NCI-H2107 treated with DMSO at 0.1 percent for 48 hours (cell line): ENCODE data around the gene SECISBP2.
"Not testable (repeated sequence)": the region's sequence is repeated elsewhere in the genome, so short reads cannot be mapped to it uniquely, and the experiment has no call there.

Source experiments
- DNase-seq: peaks from one replicate; lab custom pipeline; 2025; ENCODE audit not compliant: unreplicated experiment; lab: John Stamatoyannopoulos, UW

The SECISBP2 gene

DNA sequence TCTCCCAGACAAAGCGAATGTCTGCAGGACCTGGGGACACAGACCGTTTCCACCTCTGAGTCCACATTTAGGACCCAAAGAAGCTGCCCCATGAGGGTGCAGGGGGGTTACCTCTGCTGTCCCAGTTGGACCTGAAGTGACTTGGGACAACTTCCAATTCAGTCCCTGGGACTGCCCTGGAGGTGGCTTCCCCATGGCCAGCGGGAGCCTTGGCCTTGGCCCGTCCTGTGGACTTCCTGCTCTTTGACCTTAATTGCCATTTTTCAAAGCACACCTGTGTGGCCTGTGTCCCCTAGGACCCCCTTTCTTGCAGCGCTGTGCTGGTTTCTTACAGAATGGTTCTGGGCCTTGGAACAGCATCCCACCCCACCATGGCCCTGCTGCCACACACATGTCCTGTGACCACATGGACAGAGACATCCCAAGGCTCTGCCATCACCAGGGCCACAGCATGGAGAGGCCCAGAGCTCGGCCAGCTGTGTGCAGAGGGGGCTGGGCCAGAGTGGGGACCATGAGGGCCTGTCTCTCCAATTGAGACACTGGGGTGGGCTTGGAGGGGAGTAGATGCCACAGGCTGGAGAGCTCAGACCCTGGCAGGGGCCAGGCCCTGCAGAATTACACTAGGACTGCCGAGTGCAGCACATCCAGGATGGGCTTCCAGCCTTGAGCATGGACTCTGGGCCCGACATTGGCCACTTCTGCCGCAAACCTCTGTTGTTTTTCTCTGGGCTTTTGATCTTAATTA is 45.8 kb downstream of the SECISBP2 start:
- DNase-seq, result no peak

DNA sequence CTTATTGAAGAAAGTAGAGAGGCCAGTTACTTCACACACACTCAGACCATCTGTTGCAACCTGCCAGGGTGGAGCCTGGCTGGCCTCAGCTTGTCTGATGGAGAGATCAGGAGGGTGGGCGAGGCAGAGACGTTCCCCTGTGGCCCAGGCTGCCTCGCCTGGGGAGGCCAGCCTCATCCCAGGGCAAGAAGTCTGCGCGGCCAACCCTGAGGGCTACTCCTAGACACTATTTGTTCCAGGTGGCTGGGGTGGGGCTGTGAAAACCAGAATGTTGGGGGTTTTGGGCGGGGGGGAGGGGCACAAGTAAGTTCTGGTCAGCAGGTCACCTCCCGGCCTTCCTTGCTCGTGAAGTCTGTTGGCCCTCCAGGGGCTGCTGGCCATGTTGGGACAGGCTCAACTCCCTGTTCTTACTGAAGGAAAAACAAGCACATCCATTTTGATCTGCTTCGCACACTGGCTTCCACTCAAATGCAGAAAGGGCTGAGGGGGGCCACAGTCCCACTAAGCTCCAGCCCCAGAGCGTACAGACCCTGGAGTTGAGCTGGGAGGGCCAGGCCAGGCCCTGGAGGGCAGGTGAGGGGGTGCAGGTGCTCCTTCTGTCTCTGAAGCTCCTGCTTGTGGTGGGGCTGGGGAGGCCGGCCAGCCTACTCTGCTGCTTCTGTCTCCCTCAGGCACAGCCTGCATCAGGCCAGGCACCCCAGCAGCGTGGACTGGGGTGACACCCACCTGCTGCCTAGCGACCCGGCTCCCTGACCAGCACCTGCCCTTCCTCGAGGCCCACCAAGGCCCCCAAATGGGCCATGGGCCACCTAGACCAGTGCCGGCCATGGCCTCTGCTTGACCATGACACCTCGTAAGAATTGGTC is 46.6 kb downstream of the SECISBP2 start:
- no peak for DNase-seq

DNA sequence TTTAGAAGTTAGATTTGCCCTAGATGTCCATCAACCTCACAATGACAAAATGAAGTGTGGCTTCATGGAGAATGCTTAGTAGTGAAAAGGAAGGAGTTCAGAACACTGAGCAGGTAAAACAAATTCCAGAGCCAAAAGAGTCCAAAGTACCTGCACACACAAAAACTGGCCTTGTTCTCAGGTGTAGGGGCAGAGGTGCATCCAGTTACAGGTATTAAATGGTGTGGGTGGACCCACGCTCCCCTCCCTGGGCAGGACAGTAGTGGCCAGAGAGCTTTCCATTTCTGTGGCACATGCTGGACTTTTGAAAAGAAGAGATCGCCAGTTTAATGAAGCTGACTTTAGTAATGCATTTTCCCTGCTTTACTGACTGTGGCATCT is 47.2 kb downstream of the SECISBP2 start:
- no peak for DNase-seq

DNA sequence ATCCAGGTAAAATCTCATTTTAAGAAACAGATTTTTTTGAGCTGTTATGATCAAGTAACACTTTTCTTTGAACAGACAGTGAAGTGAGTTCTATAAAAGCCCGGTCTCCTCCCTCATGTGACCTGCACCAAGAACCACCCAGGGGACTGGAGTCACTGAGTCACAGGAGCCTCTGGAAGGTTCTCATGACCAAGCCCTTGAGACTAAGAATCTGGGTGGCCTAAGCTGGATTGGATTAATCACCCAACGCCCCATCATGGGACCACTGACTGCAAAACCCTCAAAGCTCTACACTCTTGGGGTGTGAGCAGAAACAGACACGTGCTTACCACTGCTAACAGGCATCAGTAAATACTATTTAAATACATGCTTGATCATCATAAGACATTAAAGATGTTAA is 48.4 kb downstream of the SECISBP2 start:
- no peak for DNase-seq

DNA sequence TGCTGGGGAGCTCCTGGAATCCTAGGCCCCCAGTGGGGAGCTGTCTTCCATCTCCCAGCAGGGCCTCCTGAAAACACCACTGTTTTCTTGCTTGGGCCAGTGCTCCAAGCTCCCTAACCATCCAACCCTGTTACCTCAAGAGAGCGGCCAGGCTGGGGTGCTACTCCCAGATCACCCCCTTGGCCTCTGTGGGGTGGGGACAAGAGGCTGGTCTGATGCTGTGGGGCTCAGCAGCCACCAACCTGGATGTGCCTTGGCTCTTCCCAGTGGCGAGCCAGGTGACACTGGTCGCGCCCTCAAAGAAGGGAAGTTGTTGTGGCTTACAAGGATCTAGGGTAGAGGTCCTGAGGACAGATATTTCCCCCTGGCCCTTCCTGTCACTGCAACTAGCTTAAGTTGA is 49.0 kb downstream of the SECISBP2 start:
- DNase-seq, result no peak

DNA sequence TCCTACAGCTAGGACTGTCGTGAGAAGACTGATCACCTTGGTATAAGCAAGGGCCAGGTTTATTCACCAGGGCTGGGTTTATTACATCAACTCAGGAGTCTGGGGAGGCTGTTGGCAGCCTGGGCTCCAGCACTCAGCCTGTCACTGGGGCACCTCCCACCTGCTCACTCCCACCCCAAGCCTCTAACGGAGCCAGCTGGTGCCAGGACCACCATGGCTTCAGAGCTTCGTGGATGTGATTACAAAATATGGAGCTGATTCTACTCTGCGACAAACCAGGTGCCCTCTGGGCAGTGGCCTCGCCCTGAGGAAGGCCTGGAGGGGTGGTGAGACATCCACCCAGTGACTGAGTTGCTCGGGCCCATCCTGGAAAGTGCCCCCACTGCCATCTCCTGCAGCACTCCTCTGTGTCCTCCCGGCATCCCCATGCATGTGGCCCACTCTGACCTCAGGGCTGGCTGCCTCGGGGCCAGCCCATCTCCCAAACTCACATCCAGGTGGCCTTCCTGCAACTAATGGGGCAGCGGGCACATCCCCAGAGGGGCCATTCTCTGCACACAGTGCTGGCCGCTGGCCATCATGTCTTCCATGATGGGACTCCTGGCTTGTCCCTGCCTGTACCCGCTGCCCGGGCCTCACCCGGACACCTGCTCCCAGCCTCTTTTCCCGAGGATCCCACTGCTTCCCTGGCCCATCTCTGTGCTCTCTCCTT is 49.6 kb downstream of the SECISBP2 start:
- no peak for DNase-seq

DNA sequence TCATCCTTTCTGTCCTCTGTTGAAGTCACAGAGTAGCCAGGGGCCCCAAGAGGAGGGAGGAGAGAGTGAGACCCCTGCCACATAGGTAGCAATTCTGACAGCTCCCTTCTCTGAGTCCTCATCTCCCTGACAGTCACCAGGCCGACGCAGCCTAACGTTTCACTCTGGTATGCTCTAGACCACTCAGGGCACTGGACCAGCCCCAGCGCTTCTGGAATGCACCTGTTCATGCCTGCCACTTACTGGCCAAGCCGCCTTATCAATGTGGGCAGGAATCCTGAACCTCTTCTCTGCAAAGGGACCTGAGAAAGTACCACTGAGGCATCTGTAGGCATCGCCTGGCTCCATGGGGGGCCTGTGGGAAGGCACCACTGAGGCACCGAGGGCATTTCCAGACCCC is 50.2 kb downstream of the SECISBP2 start:
- no peak for DNase-seq

DNA sequence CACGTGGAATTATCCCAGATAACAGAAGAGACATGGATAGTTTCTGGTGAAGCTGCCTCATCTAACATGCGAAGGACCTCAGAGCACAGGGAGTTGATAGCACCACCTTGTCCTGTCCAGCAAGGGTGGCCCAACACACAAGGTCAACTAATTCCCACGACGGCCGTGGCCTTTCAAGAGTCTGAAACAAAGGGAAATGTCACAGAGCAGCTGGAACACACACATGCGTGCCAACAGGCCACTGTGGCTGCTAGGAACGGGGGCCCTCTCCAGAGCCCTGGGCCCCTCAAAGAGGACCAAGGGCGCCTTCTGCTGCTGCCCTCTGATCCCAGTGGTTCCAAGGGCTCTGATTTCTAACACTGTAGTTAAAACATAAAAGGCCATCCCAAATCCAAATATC is 50.7 kb downstream of the SECISBP2 start:
- no peak for DNase-seq

DNA sequence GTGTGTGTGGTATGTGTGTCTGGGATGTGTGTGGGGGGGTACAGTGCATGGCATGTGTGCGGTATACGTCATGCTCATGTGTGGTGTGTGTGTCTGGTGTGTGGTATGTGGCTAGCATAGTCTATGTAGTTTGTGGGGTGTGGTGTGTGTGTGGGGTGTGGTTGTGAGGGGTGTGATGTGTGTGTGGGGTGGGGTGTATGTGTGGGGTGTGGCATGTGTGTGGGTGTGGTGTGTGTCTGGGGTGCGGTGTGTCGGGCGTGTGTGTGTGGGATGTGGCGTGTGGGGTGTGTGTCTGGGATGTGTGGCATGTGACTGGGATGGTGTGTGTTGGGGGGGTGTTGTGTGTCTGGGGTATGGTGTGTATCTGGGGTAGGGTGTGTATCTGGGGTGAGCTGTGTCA is 52.3 kb downstream of the SECISBP2 start:
- DNase-seq, result no peak

DNA sequence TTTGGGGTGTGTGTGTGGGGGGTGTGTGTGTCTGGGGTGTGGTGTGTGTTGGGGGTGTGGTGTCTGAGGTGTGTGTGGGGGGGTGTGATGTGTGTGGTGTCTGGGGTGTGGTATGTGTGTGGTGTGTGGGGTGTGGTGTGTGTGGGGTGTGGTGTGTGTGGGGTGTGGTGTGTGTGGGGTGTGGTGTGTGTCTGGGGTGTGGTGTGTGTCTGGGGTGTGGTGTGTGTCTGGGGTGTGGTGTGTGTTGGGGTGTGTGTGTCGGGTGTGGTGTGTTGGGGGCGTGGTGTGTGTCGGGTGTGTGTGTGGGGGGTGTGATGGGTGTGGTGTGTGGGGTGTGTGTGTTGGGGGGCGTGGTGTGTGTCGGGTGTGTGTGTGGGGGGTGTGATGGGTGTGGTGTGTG is 53.5 kb downstream of the SECISBP2 start:
- DNase-seq, result not testable (repeated sequence)

DNA sequence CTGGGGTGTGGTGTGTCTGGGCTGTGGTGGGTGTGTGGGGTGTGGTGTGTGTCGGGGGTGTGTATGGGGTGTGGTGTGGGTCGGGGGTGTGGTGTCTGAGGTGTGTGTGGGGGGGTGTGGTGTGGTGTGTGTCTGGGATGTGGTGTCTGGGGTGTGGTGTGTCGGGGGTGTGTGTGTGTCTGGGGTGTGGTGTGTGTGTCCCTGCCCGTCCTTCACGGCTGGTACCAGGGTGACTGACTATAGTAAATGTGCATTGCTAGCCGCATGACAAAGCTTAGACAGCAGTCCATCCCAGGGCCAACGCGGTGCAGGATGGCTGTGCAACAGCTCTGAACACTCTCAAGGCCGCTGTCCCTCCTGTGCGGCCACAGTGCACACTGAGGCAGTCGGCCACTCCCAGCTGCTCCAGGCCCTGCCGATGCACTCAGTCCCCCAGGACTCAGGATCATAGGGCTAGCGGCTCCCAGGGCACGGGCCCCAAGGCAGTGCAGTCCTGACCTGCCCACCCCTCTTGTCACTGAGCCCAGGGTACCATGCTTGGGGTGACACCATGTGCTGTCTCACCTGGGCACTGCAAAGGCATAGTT is 54.0 kb downstream of the SECISBP2 start:
- DNase-seq, result no peak

DNA sequence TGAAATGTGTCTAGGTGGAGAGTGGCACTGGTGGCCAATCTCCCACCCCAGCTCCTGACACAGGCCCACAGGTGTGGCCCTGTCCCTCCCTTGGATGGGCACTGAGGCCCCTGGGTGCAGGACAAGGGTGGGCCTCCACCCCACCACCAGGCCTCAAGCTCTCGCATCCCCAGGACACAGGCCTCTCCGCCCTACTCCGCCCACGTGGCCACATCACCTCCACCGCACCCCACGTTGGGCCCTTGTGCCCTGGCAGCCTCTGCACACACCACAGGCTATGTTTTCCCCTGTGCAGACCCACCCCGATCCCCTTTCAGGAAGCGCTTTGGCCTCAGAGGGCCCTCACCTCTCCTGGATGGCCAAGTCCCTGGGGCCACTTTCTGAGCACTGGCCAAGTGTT is 54.7 kb downstream of the SECISBP2 start:
- no peak for DNase-seq

DNA sequence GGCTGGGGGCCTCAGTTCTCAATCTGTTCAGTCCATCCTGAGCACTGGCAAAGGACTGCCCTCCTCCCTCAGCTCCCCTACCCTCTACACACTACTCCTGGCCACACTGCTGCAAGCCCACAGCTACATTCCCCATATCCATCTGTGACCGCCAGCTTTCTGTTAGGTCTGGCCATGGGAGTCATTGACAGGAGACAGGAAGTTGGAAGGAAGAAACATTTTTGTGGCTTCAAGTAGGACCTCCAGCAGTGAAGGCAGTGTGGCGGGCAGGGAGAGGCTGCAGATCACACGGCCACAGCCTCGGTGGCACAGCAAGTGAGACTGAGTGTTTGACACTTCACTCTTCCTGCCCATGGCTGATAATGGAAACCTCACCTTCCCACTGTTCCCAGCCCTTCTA is 55.9 kb downstream of the SECISBP2 start:
- DNase-seq, result no peak

DNA sequence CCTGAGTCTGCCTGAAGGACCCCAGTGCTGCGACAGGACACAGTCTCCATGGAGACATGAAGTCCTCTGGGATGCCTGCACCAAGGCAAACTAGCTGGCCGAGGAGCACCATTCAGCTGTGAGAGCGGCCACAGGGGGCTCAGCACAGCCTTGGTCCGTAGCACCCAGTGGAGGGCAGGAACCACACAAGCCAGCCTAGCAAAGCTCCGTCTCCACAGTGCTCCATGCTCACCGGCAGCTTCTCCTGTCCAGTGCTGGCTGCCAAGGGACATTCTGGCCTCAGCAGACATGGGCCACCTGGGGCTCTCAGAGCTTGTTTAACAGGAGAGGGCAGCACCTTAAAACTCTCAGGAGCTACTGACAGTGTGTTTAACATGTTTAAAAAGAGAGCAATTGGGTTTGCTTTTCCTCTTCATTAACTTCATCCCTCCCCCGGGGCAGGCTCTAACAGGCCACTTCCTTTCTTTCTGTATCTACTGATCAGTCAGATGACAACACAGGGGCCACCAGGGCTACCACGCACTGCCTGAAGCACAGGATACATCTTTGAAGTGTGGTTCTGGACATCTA is 57.0 kb downstream of the SECISBP2 start:
- no peak for DNase-seq

DNA sequence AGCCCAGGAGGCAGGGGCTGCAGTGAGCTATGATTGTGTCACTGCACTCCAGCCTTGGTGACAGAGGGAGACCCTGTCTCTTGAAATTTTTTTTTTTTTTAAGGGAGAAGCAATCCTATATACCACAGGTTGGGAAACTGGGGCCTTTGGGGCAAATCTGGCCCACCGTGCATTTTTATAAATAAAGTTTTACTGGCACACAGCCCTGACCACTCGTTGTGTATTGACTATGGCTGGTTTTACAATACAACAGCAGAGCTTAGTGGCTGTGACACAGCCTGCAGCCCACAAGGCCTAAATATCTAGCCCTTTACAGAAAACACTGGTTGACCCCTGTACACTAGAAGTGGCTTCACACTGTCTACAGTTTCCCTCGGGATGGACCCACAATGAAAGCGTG is 58.0 kb downstream of the SECISBP2 start:
- DNase-seq, result no peak

DNA sequence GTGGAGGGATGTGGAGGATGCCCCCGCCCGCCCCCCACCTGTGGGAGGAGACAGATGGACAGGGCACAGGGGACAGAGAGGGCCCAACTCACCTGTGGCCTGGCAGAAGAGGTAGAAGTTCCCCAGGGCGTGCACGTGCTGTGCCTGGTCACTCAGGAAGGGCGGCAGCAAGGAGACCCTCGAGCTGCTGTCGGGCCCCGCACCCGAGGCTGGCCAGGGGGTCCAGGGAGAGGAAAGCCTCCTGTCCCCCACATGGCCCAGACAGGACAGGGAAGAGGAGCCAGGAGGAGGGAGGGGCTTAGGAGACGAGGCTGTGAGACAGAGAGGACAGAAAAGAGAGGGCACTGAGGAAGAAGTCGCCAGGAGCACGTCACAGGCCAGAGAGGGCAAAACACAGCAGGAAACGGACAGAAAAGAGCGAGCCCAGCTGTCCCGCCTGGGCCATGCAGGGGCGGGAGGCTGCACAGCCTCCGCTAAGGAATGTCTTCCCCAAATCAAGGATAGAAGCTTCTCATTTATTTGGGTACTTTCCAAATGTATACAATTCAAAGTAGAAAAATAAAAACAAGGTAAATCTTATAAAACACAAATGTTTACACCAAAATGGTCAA is 58.5 kb downstream of the SECISBP2 start:
- DNase-seq, result no peak

DNA sequence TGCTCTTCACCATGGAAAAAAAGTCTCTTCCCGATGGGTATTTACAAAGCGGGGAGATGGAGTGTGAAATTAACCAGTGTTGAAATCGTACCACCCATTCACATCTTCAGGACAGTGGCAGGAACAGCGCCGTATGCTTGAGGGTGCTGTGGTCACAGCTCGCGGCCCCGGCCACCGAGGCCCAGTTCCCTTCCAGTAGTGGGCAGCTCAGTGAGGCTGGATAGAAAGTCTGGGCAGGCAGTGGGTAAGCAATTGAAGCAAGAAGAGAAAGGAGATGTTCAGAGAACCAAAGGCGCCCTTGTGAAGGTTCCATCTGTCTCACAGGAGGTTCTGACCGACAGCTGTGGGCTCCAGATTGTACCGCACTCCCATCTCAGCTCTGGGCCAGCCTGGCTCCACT is 59.1 kb downstream of the SECISBP2 start:
- DNase-seq, result no peak

DNA sequence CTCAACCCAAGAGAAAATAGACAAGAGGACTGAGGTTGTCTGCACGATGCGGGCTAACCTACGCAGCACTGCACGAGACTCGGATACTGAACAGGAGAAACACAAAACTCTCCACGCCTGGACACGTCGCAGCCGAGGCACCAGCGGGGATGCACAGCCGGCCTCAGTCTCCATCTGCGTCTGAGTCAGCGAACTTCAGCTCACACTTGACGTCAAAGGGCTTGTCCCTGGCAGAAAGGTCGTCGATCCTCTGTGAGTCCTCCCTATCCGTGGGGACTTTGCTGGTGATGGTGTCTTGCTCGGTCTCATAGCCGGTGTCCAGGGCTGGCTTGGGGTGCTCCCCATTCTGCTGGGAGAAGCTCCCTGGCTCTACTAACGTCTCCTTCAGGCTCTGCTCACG is 60.2 kb downstream of the SECISBP2 start:
- DNase-seq, result no peak

DNA sequence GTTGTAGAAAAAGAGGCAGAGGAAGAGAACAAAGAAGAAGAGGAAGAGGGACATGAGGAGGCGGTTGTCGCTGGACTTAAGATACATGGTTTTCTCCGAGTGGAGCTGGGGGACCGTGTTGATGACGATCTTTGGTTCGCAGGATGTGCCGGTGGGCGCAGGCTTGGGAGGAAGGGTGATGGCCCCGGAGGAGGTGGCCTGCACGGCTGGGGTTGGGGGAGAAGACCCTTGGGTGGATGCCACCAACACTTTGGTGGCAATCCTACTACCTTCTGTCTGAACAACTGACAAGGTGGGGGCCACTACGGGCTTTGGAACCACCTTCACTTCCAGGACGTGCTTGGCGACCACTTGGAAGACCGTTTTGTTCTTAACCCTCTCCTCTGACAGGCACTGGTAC is 60.7 kb downstream of the SECISBP2 start:
- no peak for DNase-seq

DNA sequence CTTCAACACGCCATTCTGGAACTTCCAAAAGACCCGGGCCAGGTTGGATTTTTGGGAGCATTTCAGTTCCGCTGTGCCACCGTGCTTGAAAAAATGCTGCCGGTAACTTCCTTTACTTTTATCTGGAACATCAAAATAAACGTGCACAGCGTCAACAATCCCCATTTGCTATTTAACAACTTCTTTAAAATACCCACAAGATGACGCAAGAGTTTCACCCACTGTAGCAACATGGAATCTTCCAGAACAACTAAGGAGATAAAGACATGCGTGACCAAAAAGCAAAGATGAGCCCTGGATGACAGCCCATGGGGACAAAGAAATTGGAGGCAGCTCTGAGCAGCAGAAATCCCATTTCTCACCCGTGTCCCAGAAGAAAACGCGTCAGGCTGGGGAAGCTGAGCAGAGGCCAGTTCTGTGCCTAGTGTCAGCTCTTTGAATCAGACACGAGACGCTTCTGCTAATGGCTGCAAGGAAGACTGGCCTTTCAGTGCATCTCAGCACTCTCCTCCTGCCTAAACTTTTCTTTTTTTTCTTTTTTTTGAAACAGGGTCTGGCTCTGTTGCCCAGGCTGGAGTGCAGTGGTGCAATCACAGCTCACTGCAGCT is 61.3 kb downstream of the SECISBP2 start:
- no peak for DNase-seq
